Measurements from ENCODE around the gene RUVBL2. TPM values are rescaled to one million over a fixed set of nuclear protein-coding genes. Genes with fewer than 3 reads are reported as not detected.
A peak's percentile ranks its signal among the peaks of the same experiment; 100 is the strongest.

RUVBL2 gene
- total RNA-seq, 1 donor: 122 TPM

DNA sequence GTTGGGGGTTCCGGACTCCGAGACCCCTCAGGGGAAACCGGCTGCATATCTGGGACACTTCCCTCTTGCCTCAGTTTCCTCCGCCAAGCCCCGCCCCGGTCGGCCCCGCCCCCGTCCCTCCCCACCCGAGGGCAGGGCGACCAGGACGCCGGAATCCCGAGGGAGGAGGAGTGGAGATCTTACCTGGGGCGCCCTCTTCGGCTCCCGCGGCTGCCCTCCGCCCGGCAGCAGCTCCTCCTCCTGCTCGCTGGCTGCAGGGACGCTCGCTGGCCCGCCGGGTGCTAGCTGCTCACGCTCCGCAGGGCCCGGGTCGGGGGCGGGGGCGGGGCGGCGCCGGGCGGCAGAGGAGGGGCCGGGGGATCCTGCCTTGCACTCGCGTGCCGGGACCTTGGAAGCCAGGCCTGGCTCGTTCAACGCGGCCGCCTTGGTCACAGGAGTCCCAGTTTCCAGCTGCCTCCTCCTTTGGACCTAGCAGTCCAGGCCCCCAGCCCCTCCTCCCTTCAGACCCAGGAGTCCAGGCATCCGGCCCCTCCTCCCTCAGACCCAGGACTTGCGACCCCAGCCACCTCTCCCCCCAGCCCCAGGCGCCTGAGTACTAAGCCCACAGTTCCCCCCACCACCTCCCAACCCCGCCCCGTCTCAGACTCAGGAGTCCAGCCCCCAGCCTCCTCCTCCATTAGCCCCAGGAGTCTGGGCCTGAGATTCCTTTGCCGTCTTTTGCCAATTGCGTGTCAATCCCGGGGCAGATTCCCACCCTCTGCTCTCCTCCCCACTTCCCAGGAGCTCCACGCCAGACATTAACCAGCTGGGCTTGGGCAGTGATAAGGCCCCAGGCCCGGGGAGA is 71.3 kb downstream of the RUVBL2 start, which contains the start of gene NTF4:
TSS of gene NTF4 (minus strand) at position 51 of the 844 bp plus-strand sequence. CDS start 2,821 bp downstream, outside the sequence.
- no peaks in the 10 kb centered on the region for H3K79me2 ChIP-seq (ENCODE audit: insufficient read depth, low read length)
- H3K27ac ChIP-seq (ENCODE audit: low read depth, low read length): no peak within 1 kb of the TSS
- peaks cover 3% of the 10 kb centered on the region for H4K20me1 ChIP-seq (ENCODE audit: insufficient read depth, low read length)
- H2AFZ ChIP-seq (ENCODE audit: low read length): no peak within 1 kb of the TSS
- DNase-seq (ENCODE audit: insufficient read length, low spot score, missing footprints): peak; percentile 94
- H3K36me3 ChIP-seq (ENCODE audit: insufficient read depth, low read length): no peaks in the 10 kb centered on the region
- peak within 1 kb of the TSS; percentile 19 for H3K4me3 ChIP-seq (ENCODE audit: insufficient read depth, low read length)
- H3K4me1 ChIP-seq (ENCODE audit: insufficient read depth, low read length): no peaks in the 10 kb centered on the region
- no peaks in the 10 kb centered on the region for H3K9me3 ChIP-seq (ENCODE audit: low read depth, low read length)
- peak within 1 kb of the TSS; percentile 48 for H3K4me2 ChIP-seq (ENCODE audit: insufficient read depth, low read length)
- TF ChIP-seq, protein P1, sequence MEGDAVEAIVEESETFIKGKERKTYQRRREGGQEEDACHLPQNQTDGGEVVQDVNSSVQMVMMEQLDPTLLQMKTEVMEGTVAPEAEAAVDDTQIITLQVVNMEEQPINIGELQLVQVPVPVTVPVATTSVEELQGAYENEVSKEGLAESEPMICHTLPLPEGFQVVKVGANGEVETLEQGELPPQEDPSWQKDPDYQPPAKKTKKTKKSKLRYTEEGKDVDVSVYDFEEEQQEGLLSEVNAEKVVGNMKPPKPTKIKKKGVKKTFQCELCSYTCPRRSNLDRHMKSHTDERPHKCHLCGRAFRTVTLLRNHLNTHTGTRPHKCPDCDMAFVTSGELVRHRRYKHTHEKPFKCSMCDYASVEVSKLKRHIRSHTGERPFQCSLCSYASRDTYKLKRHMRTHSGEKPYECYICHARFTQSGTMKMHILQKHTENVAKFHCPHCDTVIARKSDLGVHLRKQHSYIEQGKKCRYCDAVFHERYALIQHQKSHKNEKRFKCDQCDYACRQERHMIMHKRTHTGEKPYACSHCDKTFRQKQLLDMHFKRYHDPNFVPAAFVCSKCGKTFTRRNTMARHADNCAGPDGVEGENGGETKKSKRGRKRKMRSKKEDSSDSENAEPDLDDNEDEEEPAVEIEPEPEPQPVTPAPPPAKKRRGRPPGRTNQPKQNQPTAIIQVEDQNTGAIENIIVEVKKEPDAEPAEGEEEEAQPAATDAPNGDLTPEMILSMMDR (IDR thresholded peaks at IDR 0.05; ENCODE audit: extremely low read depth, low read depth, low read length): no peak
- peaks cover 3% of the 10 kb centered on the region for H3K27me3 ChIP-seq (ENCODE audit: insufficient read depth, low read length)

Small RNA genes within 50 kb of the gene (small RNA-seq; reads per million reads assigned to genes)
- gene MIR6798: not detected

Other genes starting within 250 kb of the RUVBL2 start
- not detected in 2 replicates for gene IZUMO1, start 247.0 kb upstream of the RUVBL2 start, total RNA-seq
- gene FUT1, start 241.2 kb upstream of the RUVBL2 start, total RNA-seq: under 0.01 TPM in 1 of 2 replicates, not detected in the other
- gene FGF21, start 238.4 kb upstream of the RUVBL2 start, total RNA-seq: not detected in 2 replicates
- 29.7 and 30.1 TPM in 2 replicates for gene BCAT2, start 182.9 kb upstream of the RUVBL2 start, total RNA-seq
- 1.8 and 2.1 TPM in 2 replicates for gene HSD17B14, start 157.4 kb upstream of the RUVBL2 start, total RNA-seq
- gene PLEKHA4, start 125.3 kb upstream of the RUVBL2 start, total RNA-seq: 21.4 and 28.6 TPM in 2 replicates
- 70.4 and 84.0 TPM in 2 replicates for gene PPP1R15A, start 121.5 kb upstream of the RUVBL2 start, total RNA-seq
- gene TULP2, start 95.1 kb upstream of the RUVBL2 start, total RNA-seq: not detected in 2 replicates
- 242 and 300 TPM in 2 replicates for gene NUCB1, start 93.6 kb upstream of the RUVBL2 start, total RNA-seq
- 0.29 and 0.36 TPM in 2 replicates for gene DHDH, start 60.2 kb upstream of the RUVBL2 start, total RNA-seq
- 78.4 and 78.9 TPM in 2 replicates for gene BAX, start 39.0 kb upstream of the RUVBL2 start, total RNA-seq
- 3,966 and 4,197 TPM in 2 replicates for gene FTL, start 28.6 kb upstream of the RUVBL2 start, total RNA-seq
- gene GYS1, start 578 bp upstream of the RUVBL2 start, total RNA-seq: 25.6 and 44.5 TPM in 2 replicates
- not detected in 2 replicates for gene LHB, start 23.2 kb downstream of the RUVBL2 start, total RNA-seq
- not detected in 2 replicates for gene CGB3, start 30.4 kb downstream of the RUVBL2 start, total RNA-seq
- not detected in 2 replicates for gene CGB2, start 38.0 kb downstream of the RUVBL2 start, total RNA-seq
- gene CGB1, start 43.0 kb downstream of the RUVBL2 start, total RNA-seq: 0.29 TPM in 1 of 2 replicates, not detected in the other
- gene CGB5, start 50.0 kb downstream of the RUVBL2 start, total RNA-seq: not detected in 2 replicates
- 0.29 TPM in 1 of 2 replicates, not detected in the other for gene CGB8, start 55.2 kb downstream of the RUVBL2 start, total RNA-seq
- under 0.01 and 0.29 TPM in 2 replicates for gene CGB7, start 63.9 kb downstream of the RUVBL2 start, total RNA-seq
- gene NTF4, start 70.9 kb downstream of the RUVBL2 start, total RNA-seq: not detected in 2 replicates
- gene KCNA7, start 78.8 kb downstream of the RUVBL2 start, total RNA-seq: not detected in 2 replicates
- 105 and 111 TPM in 2 replicates for gene SNRNP70, start 91.6 kb downstream of the RUVBL2 start, total RNA-seq
- gene LIN7B, start 120.5 kb downstream of the RUVBL2 start, total RNA-seq: 5.6 and 6.2 TPM in 2 replicates
- 0.36 TPM in 1 of 2 replicates, not detected in the other for gene C19orf73, start 125.3 kb downstream of the RUVBL2 start, total RNA-seq
- 1.1 and 1.2 TPM in 2 replicates for gene PPFIA3, start 125.7 kb downstream of the RUVBL2 start, total RNA-seq
- gene HRC, start 161.5 kb downstream of the RUVBL2 start, total RNA-seq: not detected in 2 replicates
- 15.9 and 20.6 TPM in 2 replicates for gene TRPM4, start 163.9 kb downstream of the RUVBL2 start, total RNA-seq

All from osteoblast (primary cell).